PC-9 (cell line): ENCODE data around the gene TEDC1. TPM values are rescaled to one million over a fixed set of nuclear protein-coding genes. Genes with fewer than 3 reads are reported as not detected.

Experiments used
- BruUV-seq: library from RNA; stranded (reverse); fragments of 400-500 nt; replicated peaks from 2 replicates; lab custom pipeline; 2021; lab: Mats Ljungman, UMichigan
- CTCF ChIA-PET: fragments of 300-600 bp; sonication (Branson Sonifier 250); formaldehyde crosslinking; loops from one replicate; lab custom pipeline; 2022; ENCODE audit warnings: antibody characterized with exemption; lab: Charles Lee
- POLR2A ChIA-PET: fragments of 300-600 bp; sonication (Branson Sonifier 250); formaldehyde crosslinking; loops from one replicate; lab custom pipeline; 2022; ENCODE audit warnings: antibody characterized with exemption; ENCODE audit not compliant: unreplicated experiment; lab: Charles Lee
- DNase-seq, 2 experiments: peaks; one replicate each; pipeline versions ENCODE4 v3.0.0 to v3.0.0-alpha.2; 2015 to 2022; ENCODE audit warnings: mixed read lengths in 1 of 2
- H2AFZ ChIP-seq: fragments of 200-600 bp; sonication (generic); 2 replicates; pipeline ENCODE4 v1.8.1; 2017; ENCODE audit warnings: antibody characterized with exemption
- H3F3A ChIP-seq: fragments of 200-600 bp; sonication (generic); 2 replicates; pipeline ENCODE4 v1.8.1; 2017; ENCODE audit warnings: antibody characterized with exemption, mild to moderate bottlenecking, low read depth; ENCODE audit not compliant: insufficient read depth
- H3K27ac ChIP-seq: fragments of 200-600 bp; sonication (generic); 2 replicates; pipeline ENCODE4 v1.6.1; 2016; ENCODE audit warnings: mixed run types
- H3K27me3 ChIP-seq: fragments of 200-600 bp; sonication (generic); 2 replicates; pipeline ENCODE4 v1.6.1; 2016; ENCODE audit warnings: low read depth, mixed run types; ENCODE audit not compliant: insufficient read depth
- H3K36me3 ChIP-seq: fragments of 200-600 bp; sonication (generic); 2 replicates; pipeline ENCODE4 v1.6.1; 2016; ENCODE audit warnings: low read depth, mixed run types
- H3K4me1 ChIP-seq: fragments of 200-600 bp; sonication (generic); replicated peaks from 2 replicates; pipeline ENCODE4 v1.6.1; 2016; ENCODE audit warnings: mixed run types; ENCODE audit not compliant: insufficient read depth
- H3K4me2 ChIP-seq: fragments of 200-600 bp; sonication (generic); 2 replicates; pipeline ENCODE4 v1.6.1; 2017; ENCODE audit warnings: mixed run types
- H3K4me3 ChIP-seq: fragments of 200-600 bp; sonication (generic); 2 replicates; pipeline ENCODE4 v1.6.1; 2016; ENCODE audit warnings: mixed run types
- H3K79me2 ChIP-seq: fragments of 200-600 bp; sonication (generic); 2 replicates; pipeline ENCODE4 v1.6.1; 2017; ENCODE audit warnings: low read depth, mixed run types
- H3K9me2 ChIP-seq: fragments of 200-600 bp; sonication (generic); 2 replicates; pipeline ENCODE4 v1.8.1; 2017; ENCODE audit warnings: mild to moderate bottlenecking; ENCODE audit not compliant: insufficient read depth
- H3K9me3 ChIP-seq: fragments of 200-600 bp; sonication (generic); 2 replicates; pipeline ENCODE4 v1.8.1; 2016; ENCODE audit warnings: low read depth; ENCODE audit not compliant: insufficient read depth
- H4K20me1 ChIP-seq: fragments of 200-600 bp; sonication (generic); 2 replicates; pipeline ENCODE4 v1.8.1; 2017; ENCODE audit not compliant: insufficient read depth
- EZH2 ChIP-seq: fragments of 200-600 bp; sonication (generic); IDR thresholded peaks from 2 replicates; pipeline ENCODE4 v1.8.0; 2017; ENCODE audit warnings: antibody characterized with exemption, low read depth
- intact Hi-C: fragments of 100-400 bp; cut with micrococcal nuclease; formaldehyde crosslinking; loops from one replicate; pipeline ENCODE4 v1.10.0; 2022; ENCODE audit not compliant: unreplicated experiment
- total RNA-seq: library from RNA; stranded (reverse); gene quantifications from 2 replicates; pipeline ENCODE4 v1.2.3, GENCODE V29; 2021
- TF ChIP-seq, protein P1 (sequence below): fragments of 200-600 bp; sonication (generic); conservative IDR thresholded peaks from 2 replicates; pipeline ENCODE4 v1.6.1; 2017; ENCODE audit warnings: mixed run types, antibody characterized with exemption, mild to moderate bottlenecking, moderate library complexity

The TEDC1 gene
- total RNA-seq, 1 experiment from 2014 or later: 21.2 TPM

GRCh38 chr14:105530285-105531087 lies 39.4 kb downstream of the TEDC1 start:
- no peaks in the 10 kb centered on the region; the same call in 1 of the 2 replicates for H4K20me1 ChIP-seq
- peaks cover 3% of the 10 kb centered on the region; the same call in 1 of the 2 replicates for H3F3A ChIP-seq
- TF ChIP-seq, protein P1, sequence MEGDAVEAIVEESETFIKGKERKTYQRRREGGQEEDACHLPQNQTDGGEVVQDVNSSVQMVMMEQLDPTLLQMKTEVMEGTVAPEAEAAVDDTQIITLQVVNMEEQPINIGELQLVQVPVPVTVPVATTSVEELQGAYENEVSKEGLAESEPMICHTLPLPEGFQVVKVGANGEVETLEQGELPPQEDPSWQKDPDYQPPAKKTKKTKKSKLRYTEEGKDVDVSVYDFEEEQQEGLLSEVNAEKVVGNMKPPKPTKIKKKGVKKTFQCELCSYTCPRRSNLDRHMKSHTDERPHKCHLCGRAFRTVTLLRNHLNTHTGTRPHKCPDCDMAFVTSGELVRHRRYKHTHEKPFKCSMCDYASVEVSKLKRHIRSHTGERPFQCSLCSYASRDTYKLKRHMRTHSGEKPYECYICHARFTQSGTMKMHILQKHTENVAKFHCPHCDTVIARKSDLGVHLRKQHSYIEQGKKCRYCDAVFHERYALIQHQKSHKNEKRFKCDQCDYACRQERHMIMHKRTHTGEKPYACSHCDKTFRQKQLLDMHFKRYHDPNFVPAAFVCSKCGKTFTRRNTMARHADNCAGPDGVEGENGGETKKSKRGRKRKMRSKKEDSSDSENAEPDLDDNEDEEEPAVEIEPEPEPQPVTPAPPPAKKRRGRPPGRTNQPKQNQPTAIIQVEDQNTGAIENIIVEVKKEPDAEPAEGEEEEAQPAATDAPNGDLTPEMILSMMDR: no peak
- TF ChIP-seq EZH2: no peak
- H3K27ac ChIP-seq: no peak overlapping the region
- no peak overlapping the region for H3K4me2 ChIP-seq
- no peaks in the 10 kb centered on the region for H3K4me1 ChIP-seq
- H3K9me3 ChIP-seq: no peaks in the 10 kb centered on the region
- H3K9me2 ChIP-seq: no peaks in the 10 kb centered on the region
- POLR2A ChIA-PET: no interaction called here
- no peaks in the 10 kb centered on the region for H3K36me3 ChIP-seq
- H3K79me2 ChIP-seq: no peaks in the 10 kb centered on the region
- H2AFZ ChIP-seq: no peak overlapping the region
- BruUV-seq: no TSS peak
- CTCF ChIA-PET: no interaction called here
- no peak for DNase-seq
- peaks cover 34% of the 10 kb centered on the region for H3K27me3 ChIP-seq
- intact Hi-C loops: loop anchor here (10.0 kb wide), 1 partner anchor 624 kb away; no protein-coding TSS in a partner anchor
- H3K4me3 ChIP-seq: no peak overlapping the region

DNA sequence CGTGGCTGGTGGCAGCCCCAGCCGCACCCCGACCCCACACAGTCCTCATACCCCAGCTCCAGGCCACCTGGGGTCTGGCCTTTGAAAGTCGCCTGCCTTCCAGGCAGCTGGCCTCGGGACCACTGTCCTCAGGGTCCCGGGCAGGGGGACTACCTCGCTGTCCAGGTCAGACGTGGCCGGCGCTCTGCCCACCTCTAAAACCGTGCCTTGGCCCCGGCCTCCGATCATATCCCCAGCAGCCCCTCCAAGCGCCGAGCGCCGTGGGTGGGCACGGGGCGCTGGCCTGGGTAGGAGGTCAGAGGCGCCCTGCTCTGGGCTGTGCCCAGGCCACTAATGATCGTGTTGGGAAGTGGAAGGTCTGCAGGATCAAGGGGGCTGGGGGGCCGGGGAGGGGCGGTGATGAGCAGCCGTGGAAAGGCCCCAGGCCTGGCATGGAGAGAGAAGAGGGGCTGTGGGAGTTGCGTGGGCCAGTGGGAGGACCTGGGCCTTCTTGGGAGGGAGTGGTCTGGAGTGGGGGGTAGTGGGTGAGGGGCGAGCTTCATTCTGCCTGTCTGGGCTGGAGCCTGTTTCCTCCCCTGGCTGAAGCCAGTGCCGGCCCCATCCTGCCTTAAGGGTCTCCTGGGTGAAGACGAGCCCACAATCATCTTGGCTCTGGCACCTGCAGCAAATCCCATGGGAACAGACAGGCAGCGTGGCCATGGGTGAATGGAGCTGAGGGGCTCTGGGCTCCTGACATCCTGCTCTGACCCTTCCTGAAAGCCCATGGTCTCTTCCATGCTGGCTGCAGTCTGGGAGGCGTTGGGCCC lies 40.2 kb downstream of the TEDC1 start:
- Histone ChIP-seq H3K79me2 (no peaks in the 10 kb centered on the region), H3K27ac (no peak overlapping the region), H2AFZ (no peak overlapping the region), H3K4me1 (no peaks in the 10 kb centered on the region), H3K9me2 (no peaks in the 10 kb centered on the region), H3K9me3 (no peaks in the 10 kb centered on the region), H3K36me3 (no peaks in the 10 kb centered on the region), H3K27me3 (peaks cover 41% of the 10 kb centered on the region), H3F3A (no peaks in the 10 kb centered on the region), H3K4me3 (no peak overlapping the region), H3K4me2 (no peak overlapping the region), H4K20me1 (no peaks in the 10 kb centered on the region; the same call in 1 of the 2 replicates)
- CTCF ChIA-PET: no interaction called here
- no TSS peak for BruUV-seq
- no peak for TF ChIP-seq EZH2
- TF ChIP-seq, protein P1: no peak
- no peak for DNase-seq
- intact Hi-C loops: loop anchor here (10.0 kb wide), 1 partner anchor 624 kb away; no protein-coding TSS in a partner anchor
- POLR2A ChIA-PET: no interaction called here

DNA sequence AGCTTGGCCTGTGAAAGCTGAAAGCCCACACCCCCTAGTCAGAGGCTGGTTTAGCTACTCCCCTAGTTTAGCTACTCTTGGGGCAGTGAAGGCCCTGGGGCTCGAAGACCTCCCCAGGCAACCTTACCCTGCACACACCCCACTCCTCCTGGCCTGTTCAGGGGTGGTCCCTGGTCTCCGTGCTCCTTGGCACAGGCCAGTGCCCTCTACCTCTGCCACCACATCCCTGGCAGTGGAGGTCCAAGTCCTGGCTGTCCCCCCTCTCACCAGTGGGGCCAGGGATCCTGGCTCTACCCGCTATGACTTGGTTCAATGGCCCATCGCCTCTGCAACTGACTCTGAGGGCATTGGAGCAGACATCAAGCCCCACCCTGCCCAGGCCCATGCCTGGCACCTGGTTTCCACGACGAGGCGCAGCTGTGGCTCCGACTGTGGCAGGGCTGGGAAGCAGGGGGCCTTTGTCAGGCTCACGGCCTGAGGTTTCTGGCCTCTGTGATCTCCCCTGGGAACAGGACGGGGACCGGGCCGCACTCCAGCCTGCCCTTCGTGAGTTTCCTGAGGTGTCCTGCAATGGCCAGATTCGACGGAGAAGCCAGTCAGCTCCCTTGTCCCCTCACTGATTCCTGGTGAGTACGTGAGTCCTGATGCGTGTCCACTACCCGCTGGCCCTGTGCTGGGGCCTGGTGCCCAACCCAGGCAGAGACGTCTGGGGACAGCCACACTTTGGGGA lies 41.0 kb downstream of the TEDC1 start:
- H2AFZ ChIP-seq: no peak overlapping the region
- TF ChIP-seq EZH2: no peak
- TF ChIP-seq, protein P1: no peak
- peaks cover 49% of the 10 kb centered on the region for H3K27me3 ChIP-seq
- no peaks in the 10 kb centered on the region for H3K4me1 ChIP-seq
- no peaks in the 10 kb centered on the region; the same call in 1 of the 2 replicates for H4K20me1 ChIP-seq
- H3K79me2 ChIP-seq: no peaks in the 10 kb centered on the region
- H3F3A ChIP-seq: no peaks in the 10 kb centered on the region
- H3K9me3 ChIP-seq: no peaks in the 10 kb centered on the region
- intact Hi-C loops: loop anchor here (10.0 kb wide), 1 partner anchor 623 kb away; no protein-coding TSS in a partner anchor
- no peaks in the 10 kb centered on the region for H3K9me2 ChIP-seq
- H3K36me3 ChIP-seq: no peaks in the 10 kb centered on the region
- DNase-seq: no peak
- POLR2A ChIA-PET: no interaction called here
- H3K4me2 ChIP-seq: no peak overlapping the region
- CTCF ChIA-PET: no interaction called here
- BruUV-seq: no TSS peak
- no peak overlapping the region for H3K4me3 ChIP-seq
- no peak overlapping the region for H3K27ac ChIP-seq
